Thoracic aorta (tissue), 2 donors: ENCODE results near the gene KIAA1217. TPM values are rescaled to one million over a fixed set of nuclear protein-coding genes. Genes with fewer than 3 reads are reported as not detected.

Experiments
- ATAC-seq: fragments of 150-250 bp; one replicate; pipeline ENCODE4 v1.8.0; 2017; ENCODE audit warnings: low read depth; ENCODE audit not compliant: insufficient number of reproducible peaks, low FRiP score
- DNase-seq: peaks from one replicate; pipeline ENCODE4 v3.0.0-alpha.2; 2020; ENCODE audit warnings: low spot score
- H3K27ac ChIP-seq, 2 donors: fragments of 200-600 bp; sonication (generic); 1 replicate in 1 of 2; 2 replicates in 1 of 2; pipeline ENCODE4 v1.5.1; 2016; ENCODE audit warnings: mild to moderate bottlenecking in 2 of 2, moderate library complexity in 2 of 2
- H3K27me3 ChIP-seq: fragments of 200-600 bp; sonication (generic); replicated peaks from 2 replicates; pipeline ENCODE4 v1.6.0; 2016; ENCODE audit warnings: mild to moderate bottlenecking; ENCODE audit not compliant: insufficient read depth
- H3K36me3 ChIP-seq: fragments of 200-600 bp; sonication (generic); one replicate; pipeline ENCODE4 v1.5.1; 2016
- H3K4me1 ChIP-seq, 2 donors: fragments of 200-600 bp; sonication (generic); 1 replicate in 1 of 2; 2 replicates in 1 of 2; pipeline versions ENCODE4 v1.5.1 to v1.6.0; 2016; ENCODE audit warnings: low read depth in 2 of 2, mild to moderate bottlenecking in 1 of 2; ENCODE audit not compliant: control insufficient read depth in 1 of 2
- H3K4me3 ChIP-seq: fragments of 200-600 bp; sonication (generic); 2 replicates; pipeline ENCODE4 v1.5.1; 2016; ENCODE audit warnings: mild to moderate bottlenecking
- H3K9me3 ChIP-seq: fragments of 200-600 bp; sonication (generic); 2 replicates; pipeline ENCODE4 v1.5.1; 2016
- total RNA-seq, 2 donors: library from RNA; depleted of rRNA; stranded (reverse); fragments of >200 nt; gene quantifications; one replicate each; pipeline versions ENCODE4 v1.1.0 to v1.2.3, GENCODE V29; 2016
- TF ChIP-seq, protein P1 (sequence below): fragments of 200-600 bp; sonication (generic); IDR thresholded peaks from one replicate; pipeline ENCODE4 v1.5.1; 2019; ENCODE audit warnings: antibody characterized with exemption

KIAA1217 gene
- total RNA-seq, 2 donors from 2014 or later: 15.2 to 15.6 TPM

DNA sequence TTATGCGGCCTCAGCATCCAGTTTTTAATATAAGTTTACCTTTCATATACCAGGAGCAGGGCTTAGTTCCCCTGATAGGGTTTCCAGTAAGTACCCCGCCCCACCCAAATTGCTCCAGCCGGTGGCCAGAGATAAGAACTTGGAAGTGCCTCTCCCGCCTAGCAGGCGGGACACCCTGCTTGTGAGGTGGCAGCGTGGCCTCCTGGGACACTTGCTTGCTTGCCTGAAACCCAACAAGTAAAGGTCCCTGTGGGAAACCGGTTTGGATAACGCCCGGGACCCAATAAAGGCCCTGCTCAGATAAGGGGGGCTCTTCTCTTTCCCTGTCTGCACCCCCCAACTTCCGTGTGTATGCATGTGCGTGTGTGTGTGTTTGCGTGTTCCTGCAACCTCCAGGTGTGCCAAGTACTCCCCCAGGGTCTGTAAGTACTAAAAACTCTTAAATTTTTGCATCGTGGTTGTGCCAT, 360.4 kb downstream of the KIAA1217 start:
- H3K27me3 ChIP-seq: no peaks in the 10 kb centered on the region
- H3K27ac ChIP-seq: no peak overlapping the region
- H3K4me3 ChIP-seq: no peak overlapping the region
- ATAC-seq: no peak
- H3K36me3 ChIP-seq: no peaks in the 10 kb centered on the region
- no peak for DNase-seq
- TF ChIP-seq, protein P1, sequence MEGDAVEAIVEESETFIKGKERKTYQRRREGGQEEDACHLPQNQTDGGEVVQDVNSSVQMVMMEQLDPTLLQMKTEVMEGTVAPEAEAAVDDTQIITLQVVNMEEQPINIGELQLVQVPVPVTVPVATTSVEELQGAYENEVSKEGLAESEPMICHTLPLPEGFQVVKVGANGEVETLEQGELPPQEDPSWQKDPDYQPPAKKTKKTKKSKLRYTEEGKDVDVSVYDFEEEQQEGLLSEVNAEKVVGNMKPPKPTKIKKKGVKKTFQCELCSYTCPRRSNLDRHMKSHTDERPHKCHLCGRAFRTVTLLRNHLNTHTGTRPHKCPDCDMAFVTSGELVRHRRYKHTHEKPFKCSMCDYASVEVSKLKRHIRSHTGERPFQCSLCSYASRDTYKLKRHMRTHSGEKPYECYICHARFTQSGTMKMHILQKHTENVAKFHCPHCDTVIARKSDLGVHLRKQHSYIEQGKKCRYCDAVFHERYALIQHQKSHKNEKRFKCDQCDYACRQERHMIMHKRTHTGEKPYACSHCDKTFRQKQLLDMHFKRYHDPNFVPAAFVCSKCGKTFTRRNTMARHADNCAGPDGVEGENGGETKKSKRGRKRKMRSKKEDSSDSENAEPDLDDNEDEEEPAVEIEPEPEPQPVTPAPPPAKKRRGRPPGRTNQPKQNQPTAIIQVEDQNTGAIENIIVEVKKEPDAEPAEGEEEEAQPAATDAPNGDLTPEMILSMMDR: no peak
- H3K4me1 ChIP-seq: no peaks in the 10 kb centered on the region
- H3K9me3 ChIP-seq: no peaks in the 10 kb centered on the region

DNA sequence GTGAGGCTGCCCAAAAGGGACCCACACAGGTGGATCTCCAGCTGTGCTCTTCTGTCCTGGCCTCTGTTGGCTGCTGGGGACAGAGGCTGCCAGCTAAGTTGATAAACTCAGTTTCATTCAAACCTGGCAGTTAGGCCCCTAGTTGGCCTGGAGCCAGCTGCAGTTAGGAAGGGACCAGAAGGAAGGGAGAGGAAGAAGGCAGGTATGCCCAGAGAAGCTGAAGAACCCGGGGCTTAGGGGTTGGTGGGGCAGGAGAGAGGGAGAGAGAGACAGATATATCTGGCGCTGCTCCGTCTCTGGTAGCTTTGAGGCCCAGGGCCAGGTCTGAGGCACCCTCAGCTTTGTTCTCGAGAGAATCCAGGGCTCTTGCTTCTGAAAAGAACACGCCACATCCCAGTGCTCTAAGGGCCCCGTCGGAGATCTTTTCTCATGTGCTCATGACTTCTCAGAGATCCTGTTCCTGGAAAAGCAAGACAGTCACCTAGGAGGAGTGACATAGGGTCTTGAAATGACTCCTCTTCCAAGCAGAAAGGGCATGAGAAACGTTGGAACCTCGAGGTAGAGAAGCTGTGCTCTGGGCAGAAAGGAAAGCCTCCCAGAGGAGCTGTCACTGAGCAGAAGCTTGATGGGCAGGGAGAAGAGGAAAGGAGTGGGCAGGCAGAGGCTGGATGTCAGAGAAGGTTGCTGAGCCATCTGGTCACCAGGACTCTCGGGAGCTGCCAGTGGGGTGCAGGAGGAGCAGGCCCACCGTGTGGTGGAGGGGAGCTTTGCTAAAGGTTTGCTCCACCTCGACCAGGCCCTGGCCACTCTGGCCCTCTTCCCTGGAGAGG, 361.1 kb downstream of the KIAA1217 start:
- DNase-seq (no peak), ATAC-seq (no peak)
- Histone ChIP-seq H3K36me3 (no peaks in the 10 kb centered on the region), H3K27ac (no peak overlapping the region), H3K27me3 (no peaks in the 10 kb centered on the region), H3K4me1 (no peaks in the 10 kb centered on the region), H3K9me3 (no peaks in the 10 kb centered on the region), H3K4me3 (no peak overlapping the region)
- TF ChIP-seq, protein P1: no peak

DNA sequence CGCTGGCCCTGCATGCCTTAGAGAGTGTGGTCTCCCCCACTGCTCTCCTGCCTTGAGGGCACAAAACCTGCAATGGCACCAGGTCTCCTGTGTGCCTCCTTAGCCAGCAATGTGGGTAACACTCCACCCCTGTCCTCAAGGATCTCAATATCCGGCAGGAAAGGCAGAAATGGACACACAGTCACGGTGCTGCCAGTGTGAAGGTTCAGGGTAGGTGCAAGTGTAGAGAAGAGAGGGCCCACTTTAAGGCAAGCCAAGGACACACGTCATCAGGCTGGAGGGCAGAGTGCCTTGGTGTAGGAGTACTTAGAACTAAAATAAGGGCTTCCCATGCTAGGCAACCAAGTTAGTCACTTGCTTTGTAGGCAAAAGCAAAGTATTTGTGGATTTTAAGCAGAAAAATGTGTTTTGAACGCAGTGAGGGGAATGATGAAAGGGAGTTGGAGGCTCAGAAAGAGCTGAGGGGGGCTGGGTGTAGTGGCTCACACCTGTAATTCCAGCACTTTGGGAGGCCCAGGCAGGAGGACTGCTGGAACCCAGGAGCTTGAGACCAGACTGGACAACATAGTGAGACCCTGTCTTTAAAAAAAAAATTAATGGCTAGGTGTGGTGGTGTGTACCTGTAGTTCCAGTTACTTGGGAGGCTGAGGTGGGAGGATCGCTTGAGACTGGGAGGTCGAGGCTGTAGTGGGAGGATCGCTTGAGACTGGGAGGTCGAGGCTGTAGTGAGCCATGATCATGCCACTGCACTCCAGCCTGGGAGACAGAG, 361.9 kb downstream of the KIAA1217 start:
- no peak for DNase-seq
- no peak overlapping the region for H3K4me3 ChIP-seq
- TF ChIP-seq, protein P1: no peak

DNA sequence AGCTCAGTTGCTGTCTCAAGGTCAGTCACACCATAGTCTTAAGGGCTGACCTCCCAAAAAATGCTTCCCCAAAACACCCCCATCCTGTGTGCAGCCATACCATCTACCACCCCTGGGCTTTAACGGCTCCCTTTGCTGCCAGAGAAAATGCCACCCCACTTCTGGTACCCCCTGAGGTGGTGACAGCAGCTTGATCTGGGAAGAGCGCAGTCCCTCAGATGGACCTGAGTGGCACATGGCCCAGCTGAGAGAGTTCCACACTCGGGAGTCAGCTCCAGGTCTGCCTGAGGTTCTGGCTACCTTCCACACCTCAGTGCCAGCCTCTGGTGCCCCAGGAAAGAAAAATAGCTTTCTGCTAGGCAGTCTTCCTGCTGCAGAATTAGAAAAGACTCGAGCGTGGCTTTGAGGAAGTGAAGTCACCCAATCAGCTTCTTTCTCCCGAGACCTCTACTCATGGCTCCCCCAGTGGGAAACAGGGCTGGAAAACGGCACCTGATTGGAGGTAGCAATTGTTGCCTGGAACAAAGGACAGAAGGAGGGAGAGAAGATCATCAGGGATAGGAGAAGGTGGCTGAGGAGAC, 363.0 kb downstream of the KIAA1217 start:
- no peak for DNase-seq
- Histone ChIP-seq H3K4me1 (no peaks in the 10 kb centered on the region), H3K9me3 (no peaks in the 10 kb centered on the region), H3K36me3 (no peaks in the 10 kb centered on the region), H3K4me3 (no peak overlapping the region), H3K27me3 (no peaks in the 10 kb centered on the region), H3K27ac (no peak overlapping the region)
- TF ChIP-seq, protein P1: no peak
- ATAC-seq: no peak

More for the DNA sequence above, 361.9 kb downstream of the KIAA1217 start:
- ATAC-seq: no peak
- no peak overlapping the region for H3K27ac ChIP-seq
- no peaks in the 10 kb centered on the region for H3K4me1 ChIP-seq
- no peaks in the 10 kb centered on the region for H3K27me3 ChIP-seq
- no peaks in the 10 kb centered on the region for H3K36me3 ChIP-seq
- no peaks in the 10 kb centered on the region for H3K9me3 ChIP-seq

DNA sequence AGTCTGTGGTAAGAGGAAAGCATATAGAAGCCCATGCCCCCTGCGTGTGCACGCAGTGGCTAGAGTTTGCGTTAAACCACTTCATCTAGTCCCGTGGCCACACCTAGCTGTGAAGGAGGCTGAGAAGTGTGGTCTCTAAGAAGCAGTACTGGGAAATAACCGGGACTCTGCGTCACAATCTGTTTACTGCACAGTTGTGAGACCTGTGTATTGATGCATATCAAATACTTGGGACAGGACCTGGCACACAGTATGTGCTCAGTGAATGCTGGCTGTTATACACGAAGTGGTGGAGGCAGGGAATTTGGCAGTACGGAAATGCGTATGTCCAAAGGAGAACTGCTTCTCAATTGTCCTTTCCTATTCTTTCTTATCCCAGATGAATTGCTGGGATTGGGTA, 365.2 kb downstream of the KIAA1217 start:
- DNase-seq (no peak), ATAC-seq (no peak)
- no peaks in the 10 kb centered on the region for H3K36me3 ChIP-seq
- no peaks in the 10 kb centered on the region for H3K4me1 ChIP-seq
- no peak overlapping the region for H3K4me3 ChIP-seq
- no peaks in the 10 kb centered on the region for H3K27me3 ChIP-seq
- no peaks in the 10 kb centered on the region for H3K9me3 ChIP-seq
- H3K27ac ChIP-seq: no peak overlapping the region
- TF ChIP-seq, protein P1: no peak
